Type B pancreatic cell (in vitro differentiated cells): ENCODE data around the gene FXN. TPM values are rescaled to one million over a fixed set of nuclear protein-coding genes. Genes with fewer than 3 reads are reported as not detected.

ENCODE experiments used
- DNase-seq: peaks from one replicate; pipeline ENCODE4 v3.0.0; 2021; ENCODE audit warnings: mixed read lengths; ENCODE audit not compliant: unreplicated experiment; ENCODE audit errors: extremely low spot score
- H3K27ac Mint-ChIP-seq: 2 replicates; pipeline ENCODE4 v1.8.0; 2021; ENCODE audit warnings: mild to moderate bottlenecking, mixed read lengths
- H3K27me3 Mint-ChIP-seq: 2 replicates; pipeline ENCODE4 v1.8.0; 2021; ENCODE audit warnings: mixed read lengths
- H3K36me3 Mint-ChIP-seq: 2 replicates; pipeline ENCODE4 v1.8.0; 2021; ENCODE audit warnings: mixed read lengths
- H3K4me1 Mint-ChIP-seq: one replicate; pipeline ENCODE4 v1.8.0; 2021; ENCODE audit warnings: mixed read lengths; ENCODE audit not compliant: unreplicated experiment
- H3K4me3 Mint-ChIP-seq: 2 replicates; pipeline ENCODE4 v1.8.0; 2021; ENCODE audit warnings: mild to moderate bottlenecking, mixed read lengths
- H3K9me3 Mint-ChIP-seq: 2 replicates; pipeline ENCODE4 v1.8.0; 2021; ENCODE audit warnings: mixed read lengths
- total RNA-seq: library from RNA; stranded (reverse); gene quantifications from 2 replicates; pipeline ENCODE4 v1.2.1, GENCODE V29; 2021; ENCODE audit warnings: low replicate concordance
- TF ChIP-seq, protein P1 (sequence below): fragments of 200-600 bp; sonication (generic); conservative IDR thresholded peaks from 2 replicates; pipeline ENCODE4 v1.5.0; 2021; ENCODE audit warnings: antibody characterized with exemption, mild to moderate bottlenecking

The FXN gene
- total RNA-seq, 1 donor from 2014 or later = 22.0 TPM

DNA sequence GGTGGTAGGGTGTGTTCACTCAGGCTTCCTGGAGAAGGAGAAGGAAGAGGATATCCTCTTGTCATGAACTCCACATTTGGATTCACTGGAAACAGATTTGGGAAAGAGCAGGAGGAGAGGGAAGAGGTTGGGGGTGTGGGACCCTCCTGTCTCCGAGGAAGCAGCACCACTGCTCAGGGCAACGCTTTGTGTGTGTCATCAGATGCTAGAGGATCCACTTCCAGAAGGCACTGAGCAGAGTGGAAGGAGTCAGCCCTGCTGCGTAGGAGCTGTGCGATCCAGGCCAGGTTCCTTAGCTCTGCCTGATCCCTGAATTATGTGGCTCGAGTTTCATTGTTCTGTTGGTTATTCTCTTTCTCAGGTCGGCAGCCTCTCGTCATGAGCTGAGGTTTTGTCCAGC is 101.2 kb downstream of the FXN start:
- TF ChIP-seq, protein P1, sequence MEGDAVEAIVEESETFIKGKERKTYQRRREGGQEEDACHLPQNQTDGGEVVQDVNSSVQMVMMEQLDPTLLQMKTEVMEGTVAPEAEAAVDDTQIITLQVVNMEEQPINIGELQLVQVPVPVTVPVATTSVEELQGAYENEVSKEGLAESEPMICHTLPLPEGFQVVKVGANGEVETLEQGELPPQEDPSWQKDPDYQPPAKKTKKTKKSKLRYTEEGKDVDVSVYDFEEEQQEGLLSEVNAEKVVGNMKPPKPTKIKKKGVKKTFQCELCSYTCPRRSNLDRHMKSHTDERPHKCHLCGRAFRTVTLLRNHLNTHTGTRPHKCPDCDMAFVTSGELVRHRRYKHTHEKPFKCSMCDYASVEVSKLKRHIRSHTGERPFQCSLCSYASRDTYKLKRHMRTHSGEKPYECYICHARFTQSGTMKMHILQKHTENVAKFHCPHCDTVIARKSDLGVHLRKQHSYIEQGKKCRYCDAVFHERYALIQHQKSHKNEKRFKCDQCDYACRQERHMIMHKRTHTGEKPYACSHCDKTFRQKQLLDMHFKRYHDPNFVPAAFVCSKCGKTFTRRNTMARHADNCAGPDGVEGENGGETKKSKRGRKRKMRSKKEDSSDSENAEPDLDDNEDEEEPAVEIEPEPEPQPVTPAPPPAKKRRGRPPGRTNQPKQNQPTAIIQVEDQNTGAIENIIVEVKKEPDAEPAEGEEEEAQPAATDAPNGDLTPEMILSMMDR = no peak
- H3K4me3 Mint-ChIP-seq = no peak overlapping the region
- H3K27me3 Mint-ChIP-seq = no peaks in the 10 kb centered on the region
- no peak overlapping the region for H3K27ac Mint-ChIP-seq
- H3K9me3 Mint-ChIP-seq = no peaks in the 10 kb centered on the region
- peaks cover 8% of the 10 kb centered on the region for H3K4me1 Mint-ChIP-seq
- H3K36me3 Mint-ChIP-seq = peaks cover 16% of the 10 kb centered on the region
- DNase-seq = peak; percentile 32

DNA sequence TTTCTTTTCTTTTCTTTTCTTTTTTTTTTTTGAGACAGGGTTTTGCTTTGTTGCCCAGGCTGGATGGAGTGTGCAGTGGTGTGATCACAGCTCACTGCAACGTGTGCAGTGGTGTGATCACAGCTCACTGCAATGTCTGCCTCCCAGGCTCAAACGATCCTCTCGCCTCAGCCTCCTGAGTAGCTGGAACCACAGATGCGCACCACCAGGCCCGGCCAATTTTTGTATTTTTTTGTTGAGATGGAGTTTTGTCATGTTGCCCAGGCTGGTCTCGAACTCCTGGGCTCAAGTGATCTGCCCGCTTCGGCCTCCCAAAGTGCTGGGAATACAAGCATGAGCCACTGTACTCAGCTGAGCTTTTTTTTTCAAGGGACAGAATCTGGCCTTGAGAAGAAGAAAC is 101.8 kb downstream of the FXN start:
- Mint-ChIP-seq H3K4me1 (peaks cover 11% of the 10 kb centered on the region), H3K27me3 (no peaks in the 10 kb centered on the region), H3K27ac (no peak overlapping the region), H3K9me3 (no peaks in the 10 kb centered on the region), H3K36me3 (peaks cover 16% of the 10 kb centered on the region), H3K4me3 (no peak overlapping the region)
- TF ChIP-seq, protein P1 = no peak
- DNase-seq = peak; percentile 34

DNA sequence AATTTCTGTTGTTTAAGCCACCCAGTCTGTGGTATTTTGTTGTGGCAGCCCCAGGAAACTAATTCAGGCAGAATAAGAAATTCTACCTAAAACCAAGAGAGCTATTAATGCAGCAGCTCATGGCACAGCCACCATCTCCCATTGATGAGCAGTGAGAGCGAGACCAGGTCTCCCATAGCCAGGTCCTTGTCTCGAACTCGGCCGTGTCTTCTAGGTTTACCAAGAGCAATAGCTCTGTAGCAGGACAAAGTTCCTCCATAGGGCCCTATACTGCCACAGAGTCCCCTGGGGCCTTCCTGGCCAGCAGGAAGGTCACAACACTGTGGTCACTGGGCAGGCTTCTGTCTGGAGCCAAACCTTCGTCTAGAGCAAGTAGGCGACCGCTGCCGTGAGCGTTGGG is 104.0 kb downstream of the FXN start:
- H3K36me3 Mint-ChIP-seq = peaks cover 10% of the 10 kb centered on the region
- H3K27ac Mint-ChIP-seq = no peak overlapping the region
- DNase-seq = peak; percentile 56
- no peaks in the 10 kb centered on the region for H3K9me3 Mint-ChIP-seq
- no peaks in the 10 kb centered on the region for H3K27me3 Mint-ChIP-seq
- peaks cover 19% of the 10 kb centered on the region for H3K4me1 Mint-ChIP-seq
- H3K4me3 Mint-ChIP-seq = no peak overlapping the region
- TF ChIP-seq, protein P1 = no peak

DNA sequence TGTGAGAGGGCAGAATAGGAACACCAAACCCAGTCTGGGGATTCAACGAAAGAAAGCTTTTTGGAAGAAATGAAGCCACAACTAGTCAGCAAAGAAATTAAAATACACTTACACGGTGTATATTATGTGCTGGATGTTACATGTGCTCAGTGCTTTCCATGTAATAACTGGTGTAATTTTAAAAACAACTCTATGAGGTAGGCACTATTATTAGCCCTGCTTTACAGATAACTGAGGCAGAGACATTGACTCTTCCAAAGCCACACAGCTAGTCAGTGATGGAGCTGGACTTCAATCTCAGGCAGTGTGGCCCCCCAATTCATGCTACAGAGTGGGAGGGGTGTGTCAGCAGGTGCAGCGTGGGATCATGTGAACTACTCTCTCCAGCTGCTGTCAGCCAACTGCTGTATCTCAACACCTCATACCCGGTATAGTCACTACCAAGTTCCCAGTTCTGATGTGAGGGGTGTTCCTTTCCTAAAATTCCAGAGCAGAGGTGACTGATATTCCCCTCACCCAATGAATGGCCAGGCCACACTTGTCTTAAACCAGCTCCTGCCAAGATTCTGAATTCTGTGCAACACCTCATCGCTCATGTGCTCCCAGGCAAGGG is 104.7 kb downstream of the FXN start:
- DNase-seq = no peak
- peaks cover 10% of the 10 kb centered on the region for H3K36me3 Mint-ChIP-seq
- no peaks in the 10 kb centered on the region for H3K9me3 Mint-ChIP-seq
- TF ChIP-seq, protein P1 = no peak
- H3K27me3 Mint-ChIP-seq = no peaks in the 10 kb centered on the region
- H3K27ac Mint-ChIP-seq = no peak overlapping the region
- peaks cover 26% of the 10 kb centered on the region for H3K4me1 Mint-ChIP-seq
- H3K4me3 Mint-ChIP-seq = no peak overlapping the region

DNA sequence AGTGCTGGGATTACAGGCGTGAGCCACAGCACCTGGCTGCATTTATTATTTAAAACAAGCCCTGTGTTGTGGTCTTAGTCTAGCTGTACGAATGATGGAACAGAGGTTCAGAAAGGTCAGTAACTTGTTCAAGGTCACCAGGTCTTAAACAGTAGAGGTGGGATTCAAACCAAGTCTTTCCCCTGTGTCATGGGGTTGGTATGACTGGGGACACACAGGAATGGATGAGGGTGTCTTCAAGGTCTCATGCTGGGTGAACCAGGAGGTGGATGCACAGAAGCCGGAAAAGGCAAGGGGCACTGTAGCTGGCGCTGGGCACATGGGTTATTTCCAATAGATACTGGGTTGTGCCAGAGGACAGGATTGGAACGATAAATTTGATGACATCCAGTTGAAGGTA is 106.3 kb downstream of the FXN start:
- Mint-ChIP-seq H3K4me3 (no peak overlapping the region), H3K4me1 (peaks cover 30% of the 10 kb centered on the region), H3K36me3 (peaks cover 8% of the 10 kb centered on the region), H3K9me3 (no peaks in the 10 kb centered on the region), H3K27me3 (no peaks in the 10 kb centered on the region), H3K27ac (peak overlapping the region; percentile 25)
- DNase-seq = no peak
- TF ChIP-seq, protein P1 = no peak

DNA sequence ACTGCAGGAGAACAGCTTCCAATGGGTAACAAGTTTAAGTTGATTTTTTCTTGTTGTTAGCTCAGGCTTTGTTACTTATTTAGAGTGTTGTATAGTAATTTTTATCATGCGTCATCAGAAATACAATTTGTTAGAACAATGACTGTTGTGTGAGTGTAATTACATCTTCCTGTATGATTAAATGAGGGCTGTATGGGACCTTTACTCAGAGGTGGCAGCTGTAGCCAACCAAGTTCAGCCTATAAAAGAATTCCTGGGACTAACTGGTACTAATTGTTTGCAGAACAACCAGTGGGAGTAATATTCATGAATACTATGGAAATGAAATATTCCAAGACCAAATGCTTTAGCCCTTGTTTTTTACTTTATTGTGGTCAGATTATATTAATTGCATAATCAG is 107.7 kb downstream of the FXN start:
- no peak for DNase-seq
- Mint-ChIP-seq H3K9me3 (no peaks in the 10 kb centered on the region), H3K27ac (no peak overlapping the region), H3K4me1 (peaks cover 30% of the 10 kb centered on the region), H3K27me3 (no peaks in the 10 kb centered on the region), H3K4me3 (no peak overlapping the region), H3K36me3 (no peaks in the 10 kb centered on the region)
- TF ChIP-seq, protein P1 = no peak
